DOHH2 (cell line): ENCODE results near the gene PLEKHM3.

Experiments
- H3F3A ChIP-seq: fragments of 200-600 bp; sonication (generic), shearing (Covaris generic); 2 replicates; pipeline ENCODE4 v1.6.0; 2016; ENCODE audit warnings: antibody characterized with exemption, mild to moderate bottlenecking; ENCODE audit not compliant: control insufficient read depth, insufficient read depth
- H3K27ac ChIP-seq: fragments of 200-600 bp; sonication (generic); 2 replicates; pipeline ENCODE4 v1.5.1; 2014; ENCODE audit warnings: low read depth, mild to moderate bottlenecking, low read length, moderate library complexity
- H3K27me3 ChIP-seq: fragments of 200-600 bp; sonication (generic); 2 replicates; pipeline ENCODE4 v1.6.1; 2014; ENCODE audit warnings: mild to moderate bottlenecking, low read length, mixed read lengths; ENCODE audit not compliant: control insufficient read depth
- H3K36me3 ChIP-seq: fragments of 200-600 bp; sonication (generic); 2 replicates; pipeline ENCODE4 v1.6.1; 2014; ENCODE audit warnings: mild to moderate bottlenecking, low read length, moderate library complexity, mixed read lengths; ENCODE audit not compliant: control insufficient read depth
- H3K4me1 ChIP-seq: fragments of 200-600 bp; sonication (generic); 2 replicates; pipeline ENCODE4 v1.6.1; 2014; ENCODE audit warnings: mild to moderate bottlenecking, low read length, mixed read lengths; ENCODE audit not compliant: control insufficient read depth
- H3K4me2 ChIP-seq: fragments of 200-600 bp; sonication (generic); 2 replicates; pipeline ENCODE4 v1.6.0; 2014; ENCODE audit warnings: mild to moderate bottlenecking, low read length, moderate library complexity
- H3K4me3 ChIP-seq: fragments of 200-600 bp; sonication (generic); 2 replicates; pipeline ENCODE4 v1.5.1; 2014; ENCODE audit warnings: mild to moderate bottlenecking, low read length, mixed read lengths
- H3K79me2 ChIP-seq: fragments of 200-600 bp; sonication (generic); 2 replicates; pipeline ENCODE4 v1.6.1; 2014; ENCODE audit warnings: mild to moderate bottlenecking, low read length, mixed read lengths; ENCODE audit not compliant: control insufficient read depth
- H3K9me2 ChIP-seq: fragments of 200-600 bp; sonication (generic); replicated peaks from 2 replicates; pipeline ENCODE4 v1.6.1; 2014; ENCODE audit warnings: mild to moderate bottlenecking, low read length, mixed read lengths; ENCODE audit not compliant: control insufficient read depth
- H3K9me3 ChIP-seq: fragments of 200-600 bp; sonication (generic); 2 replicates; pipeline ENCODE4 v1.6.1; 2014; ENCODE audit warnings: antibody characterized with exemption, low read length, mixed read lengths; ENCODE audit not compliant: control insufficient read depth, insufficient read depth
- H4K20me1 ChIP-seq: fragments of 200-600 bp; sonication (generic); 2 replicates; pipeline ENCODE4 v1.6.0; 2014; ENCODE audit warnings: low read depth, mild to moderate bottlenecking, antibody characterized with exemption, low read length, moderate library complexity; ENCODE audit not compliant: control insufficient read depth, insufficient read depth
- EZH2phosphoT487 ChIP-seq: fragments of 200-600 bp; sonication (generic); IDR thresholded peaks from 2 replicates; pipeline ENCODE4 v1.6.1; 2017; ENCODE audit warnings: borderline replicate concordance, mild to moderate bottlenecking, antibody characterized with exemption, low read length, moderate library complexity, mixed read lengths
- TF ChIP-seq, protein P1 (sequence below): fragments of 200-600 bp; sonication (generic); IDR thresholded peaks from one replicate; pipeline ENCODE4 v1.5.1; 2014; ENCODE audit warnings: antibody characterized with exemption, mild to moderate bottlenecking, low read depth, low read length; ENCODE audit not compliant: poor library complexity, severe bottlenecking

PLEKHM3 gene

DNA sequence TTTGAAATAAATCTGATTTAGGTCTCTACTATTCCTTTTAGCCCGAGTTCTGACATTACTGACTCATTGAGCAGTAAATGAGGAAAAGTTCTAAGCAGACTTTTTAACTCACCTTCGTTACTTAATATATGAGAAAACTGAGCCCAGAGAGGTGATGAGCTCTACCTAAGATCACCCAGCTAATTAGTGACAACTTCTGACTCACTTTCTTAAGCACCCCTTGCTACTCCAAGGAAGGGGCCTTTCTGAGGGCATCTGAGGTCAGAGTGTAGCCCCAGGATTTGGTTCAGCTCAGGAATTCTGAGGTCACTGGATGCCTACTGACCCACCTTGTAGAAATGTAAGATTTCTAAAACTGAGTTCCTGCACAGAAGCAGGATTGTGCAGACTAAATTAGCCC lies 153.4 kb downstream of the PLEKHM3 start:
- Histone ChIP-seq H3K36me3 (no peaks in the 10 kb centered on the region), H3K27me3 (no peaks in the 10 kb centered on the region), H3K4me1 (no peaks in the 10 kb centered on the region), H3K9me3 (no peaks in the 10 kb centered on the region), H3K4me2 (no peak overlapping the region), H3K79me2 (no peaks in the 10 kb centered on the region), H3K4me3 (no peak overlapping the region), H4K20me1 (no peaks in the 10 kb centered on the region), H3K9me2 (no peaks in the 10 kb centered on the region), H3F3A (no peaks in the 10 kb centered on the region), H3K27ac (no peak overlapping the region)
- TF ChIP-seq EZH2phosphoT487 = no peak
- TF ChIP-seq, protein P1, sequence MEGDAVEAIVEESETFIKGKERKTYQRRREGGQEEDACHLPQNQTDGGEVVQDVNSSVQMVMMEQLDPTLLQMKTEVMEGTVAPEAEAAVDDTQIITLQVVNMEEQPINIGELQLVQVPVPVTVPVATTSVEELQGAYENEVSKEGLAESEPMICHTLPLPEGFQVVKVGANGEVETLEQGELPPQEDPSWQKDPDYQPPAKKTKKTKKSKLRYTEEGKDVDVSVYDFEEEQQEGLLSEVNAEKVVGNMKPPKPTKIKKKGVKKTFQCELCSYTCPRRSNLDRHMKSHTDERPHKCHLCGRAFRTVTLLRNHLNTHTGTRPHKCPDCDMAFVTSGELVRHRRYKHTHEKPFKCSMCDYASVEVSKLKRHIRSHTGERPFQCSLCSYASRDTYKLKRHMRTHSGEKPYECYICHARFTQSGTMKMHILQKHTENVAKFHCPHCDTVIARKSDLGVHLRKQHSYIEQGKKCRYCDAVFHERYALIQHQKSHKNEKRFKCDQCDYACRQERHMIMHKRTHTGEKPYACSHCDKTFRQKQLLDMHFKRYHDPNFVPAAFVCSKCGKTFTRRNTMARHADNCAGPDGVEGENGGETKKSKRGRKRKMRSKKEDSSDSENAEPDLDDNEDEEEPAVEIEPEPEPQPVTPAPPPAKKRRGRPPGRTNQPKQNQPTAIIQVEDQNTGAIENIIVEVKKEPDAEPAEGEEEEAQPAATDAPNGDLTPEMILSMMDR = no peak

DNA sequence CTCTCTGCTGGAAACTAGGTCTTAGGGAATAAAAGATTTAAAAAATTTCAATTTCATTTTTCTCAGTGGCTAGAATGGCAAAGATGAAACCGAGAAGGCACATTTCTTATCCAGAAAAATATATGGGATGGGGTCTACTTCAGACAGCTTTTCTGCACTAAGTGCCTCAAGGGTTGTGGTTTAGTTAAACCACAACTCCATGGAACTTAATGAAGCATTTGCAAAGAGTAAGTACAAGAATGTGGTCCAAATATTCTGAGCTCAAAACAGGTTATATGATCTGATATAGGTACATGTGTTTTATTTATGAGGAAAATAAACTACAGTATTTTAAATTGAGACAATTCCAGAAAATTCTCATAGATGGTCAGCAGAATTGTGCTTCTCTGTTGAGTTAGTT lies 153.8 kb downstream of the PLEKHM3 start:
- no peak overlapping the region for H3K4me2 ChIP-seq
- TF ChIP-seq, protein P1 = no peak
- no peak for TF ChIP-seq EZH2phosphoT487
- H3K27ac ChIP-seq = no peak overlapping the region
- no peaks in the 10 kb centered on the region for H3K36me3 ChIP-seq
- H3K4me3 ChIP-seq = no peak overlapping the region
- no peaks in the 10 kb centered on the region for H3K4me1 ChIP-seq
- H4K20me1 ChIP-seq = no peaks in the 10 kb centered on the region
- H3K27me3 ChIP-seq = no peaks in the 10 kb centered on the region
- no peaks in the 10 kb centered on the region for H3K9me3 ChIP-seq
- no peaks in the 10 kb centered on the region for H3F3A ChIP-seq
- no peaks in the 10 kb centered on the region for H3K9me2 ChIP-seq
- no peaks in the 10 kb centered on the region for H3K79me2 ChIP-seq

DNA sequence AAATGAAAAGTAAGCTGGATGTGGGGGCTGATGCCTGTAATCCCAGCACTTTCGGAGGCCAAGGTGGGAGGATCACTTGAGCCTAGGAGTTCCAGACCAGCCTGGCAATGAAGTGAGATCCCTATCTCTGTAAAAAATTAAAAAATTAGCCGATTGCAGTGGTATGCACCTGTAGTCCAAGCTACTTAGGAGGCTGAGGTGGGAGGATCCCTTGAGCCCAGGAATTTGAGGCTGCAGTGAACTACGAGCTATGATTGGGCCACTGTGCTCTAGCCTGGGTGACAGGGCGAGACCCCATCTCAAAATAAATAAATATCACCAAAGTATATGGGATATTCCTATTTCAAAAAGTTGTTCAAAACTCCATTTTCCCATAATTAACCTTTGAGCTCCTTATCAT lies 154.5 kb downstream of the PLEKHM3 start:
- no peaks in the 10 kb centered on the region for H3K36me3 ChIP-seq
- no peak overlapping the region for H3K4me2 ChIP-seq
- no peaks in the 10 kb centered on the region for H3K4me1 ChIP-seq
- no peaks in the 10 kb centered on the region for H4K20me1 ChIP-seq
- H3K4me3 ChIP-seq = no peak overlapping the region
- H3K79me2 ChIP-seq = no peaks in the 10 kb centered on the region
- H3K9me2 ChIP-seq = no peaks in the 10 kb centered on the region
- no peaks in the 10 kb centered on the region for H3F3A ChIP-seq
- H3K27ac ChIP-seq = no peak overlapping the region
- TF ChIP-seq EZH2phosphoT487 = no peak
- TF ChIP-seq, protein P1 = no peak
- H3K27me3 ChIP-seq = no peaks in the 10 kb centered on the region
- no peaks in the 10 kb centered on the region for H3K9me3 ChIP-seq
